ENCODE measurements around the gene GOLGA5. TPM values are rescaled to one million over a fixed set of nuclear protein-coding genes. Genes with fewer than 3 reads are reported as not detected.

The GOLGA5 gene
- total and polyA plus RNA-seq, 2 of the 13 experiments (the other 11 are each of a cell fraction or from before 2014, with no cell fraction given): 31.0 to 40.0 TPM

- TF ChIP-seq ZNF597 (CRISPR knock-in tag; IDR thresholded peaks at IDR 0.05): no peak
- no peak for TF ChIP-seq ZBTB38 (CRISPR knock-in tag; IDR thresholded peaks at IDR 0.05)
- TF ChIP-seq ISL2 (CRISPR knock-in tag; IDR thresholded peaks at IDR 0.05): 0 out of 2 replicates have a peak, but pooled peaks have one; percentile 25
- no peak for TF ChIP-seq ZNF317 (CRISPR knock-in tag; IDR thresholded peaks at IDR 0.05)
- 0 out of 2 replicates have a peak, but pooled peaks have one; percentile 15 for TF ChIP-seq AHDC1 (CRISPR knock-in tag; IDR thresholded peaks at IDR 0.05; ENCODE audit: borderline replicate concordance)
- peak; percentile 51 for TF ChIP-seq RARA (CRISPR knock-in tag; IDR thresholded peaks at IDR 0.05)
- TF ChIP-seq MBNL3 (CRISPR knock-in tag; conservative IDR thresholded peaks at IDR 0.05): no peak
- TF ChIP-seq ARNT (IDR thresholded peaks at IDR 0.05): no peak
- 0 out of 2 replicates have a peak, but pooled peaks have one; percentile 41 for TF ChIP-seq ZNF646 (CRISPR knock-in tag; IDR thresholded peaks at IDR 0.05)
- TF ChIP-seq MIER2 (CRISPR knock-in tag; IDR thresholded peaks at IDR 0.05): no peak
- 0 out of 2 replicates have a peak, but pooled peaks have one; percentile 11 for TF ChIP-seq CREM (IDR thresholded peaks at IDR 0.05)
- no peak for TF ChIP-seq CREM (CRISPR knock-in tag; IDR thresholded peaks at IDR 0.05)
- TF ChIP-seq NCOR1 (IDR thresholded peaks at IDR 0.05; ENCODE audit: borderline replicate concordance, low read length): peak; percentile 56
Observed at GRCh38 chr14:92797935-92798653, 4.0 kb downstream of the GOLGA5 start (continued).

Data from HepG2 (cell line).